GM13977 (cell line): ENCODE results near the gene PMS2.

Experiments used
- DNase-seq: peaks from one replicate; pipeline ENCODE4 v3.0.0; 2012; ENCODE audit warnings: low spot score
- CTCF ChIP-seq: IDR thresholded peaks from 2 replicates; pipeline ENCODE4 v1.5.1; 2012; ENCODE audit warnings: mild to moderate bottlenecking, control low read depth; ENCODE audit not compliant: insufficient read depth; ENCODE audit errors: extremely low read depth, missing control alignments
- in situ Hi-C: fragments of 300-500 bp; cut with MboI; formaldehyde crosslinking; loops from one replicate; pipeline ENCODE4 v1.12.0; 2022; ENCODE audit warnings: low sequenced_read_pairs, low pct_unique_long_range_greater_than_20kb, mixed read lengths, inconsistent platforms; ENCODE audit not compliant: unreplicated experiment

Gene PMS2

GRCh38 chr7:6032641-6033040 lies 23.8 kb upstream of the PMS2 start:
- TF ChIP-seq CTCF, result no peak
- in situ Hi-C loops, result no loop called here
- no peak for DNase-seq

- no peak for TF ChIP-seq CTCF
- in situ Hi-C loops, result no loop called here
Observed at GRCh38 chr7:6032167-6032566, 23.3 kb upstream of the PMS2 start.

GRCh38 chr7:6031567-6031966 lies 22.7 kb upstream of the PMS2 start:
- TF ChIP-seq CTCF, result no peak
- DNase-seq, result no peak
- in situ Hi-C loops, result no loop called here

More at GRCh38 chr7:6032167-6032566, 23.3 kb upstream of the PMS2 start:
- no peak for DNase-seq

- DNase-seq, result no peak
- in situ Hi-C loops, result no loop called here
- TF ChIP-seq CTCF, result no peak
Observed at GRCh38 chr7:6030988-6031387, 22.1 kb upstream of the PMS2 start, which contains the start of gene ANKRD61. ANKRD61 (plus strand) TSS chr7:6031376; CDS start chr7:6031376, 0 bp downstream.

GRCh38 chr7:6028563-6028962 lies 19.7 kb upstream of the PMS2 start:
- in situ Hi-C loops, result no loop called here
- no peak for DNase-seq
- no peak for TF ChIP-seq CTCF

GRCh38 chr7:6027806-6028365 lies 19.0 kb upstream of the PMS2 start:
- DNase-seq, result no peak
- in situ Hi-C loops, result no loop called here
- TF ChIP-seq CTCF, result no peak
